GM19455 (cell line): ENCODE data around the gene ESPN.
"Not testable (repeated sequence)": the region's sequence is repeated elsewhere in the genome, so short reads cannot be mapped to it uniquely, and the experiment has no call there.

Experiments used
- ATAC-seq: cut with Tn5 transposase; IDR thresholded peaks from one replicate; pipeline ENCODE4 v1.9.1; 2021; ENCODE audit not compliant: unreplicated experiment

Gene ESPN

GRCh38 chr1:6424619-6425593 is at the start of gene ESPN:
TSS of gene ESPN (plus strand) at chr1:6424776. CDS start at chr1:6424956, 180 bp downstream.
- no peak for ATAC-seq

- no peak for ATAC-seq
Observed at GRCh38 chr1:6378096-6378746, 46.4 kb upstream of the ESPN start.

- no peak for ATAC-seq
Observed at GRCh38 chr1:6380037-6380436, 44.5 kb upstream of the ESPN start.

- no peak for ATAC-seq
Observed at GRCh38 chr1:6384135-6384534, 40.4 kb upstream of the ESPN start.

GRCh38 chr1:6384962-6385361 is 39.6 kb upstream of the ESPN start:
- no peak for ATAC-seq

GRCh38 chr1:6385488-6386191 is 38.9 kb upstream of the ESPN start:
- ATAC-seq = no peak

- no peak for ATAC-seq
Observed at GRCh38 chr1:6386371-6386949, 38.1 kb upstream of the ESPN start.

GRCh38 chr1:6389971-6390370 is 34.6 kb upstream of the ESPN start:
- no peak for ATAC-seq

GRCh38 chr1:6391951-6392808 is 32.4 kb upstream of the ESPN start:
- ATAC-seq = peak; percentile 8

GRCh38 chr1:6392809-6393399 is 31.7 kb upstream of the ESPN start:
- ATAC-seq = peak; percentile 28

- peak; percentile 75 for ATAC-seq
Observed at GRCh38 chr1:6393400-6394187, 31.0 kb upstream of the ESPN start, which contains the start of gene ACOT7. TSS of gene ACOT7 (minus strand) at chr1:6393767. CDS start at chr1:6393399, 368 bp downstream.

- not testable (repeated sequence) for ATAC-seq
Observed at GRCh38 chr1:6395130-6395529, 29.4 kb upstream of the ESPN start.

- not testable (repeated sequence) for ATAC-seq
Observed at GRCh38 chr1:6395781-6396244, 28.8 kb upstream of the ESPN start.

- ATAC-seq = no peak
Observed at GRCh38 chr1:6396998-6397397, 27.6 kb upstream of the ESPN start.

GRCh38 chr1:6397844-6398441 is 26.6 kb upstream of the ESPN start:
- no peak for ATAC-seq

GRCh38 chr1:6399294-6399693 is 25.3 kb upstream of the ESPN start:
- no peak for ATAC-seq

GRCh38 chr1:6401673-6402072 is 22.9 kb upstream of the ESPN start:
- ATAC-seq = no peak

GRCh38 chr1:6408023-6408422 is 16.6 kb upstream of the ESPN start:
- no peak for ATAC-seq
